GM19455 (cell line): Measurements from ENCODE around the gene KIRREL3.
A peak's percentile ranks its signal among the peaks of the same experiment; 100 is the strongest.

ENCODE experiments used
- ATAC-seq: cut with Tn5 transposase; IDR thresholded peaks from one replicate; pipeline ENCODE4 v1.9.1; 2021; ENCODE audit not compliant: unreplicated experiment

The KIRREL3 gene

DNA sequence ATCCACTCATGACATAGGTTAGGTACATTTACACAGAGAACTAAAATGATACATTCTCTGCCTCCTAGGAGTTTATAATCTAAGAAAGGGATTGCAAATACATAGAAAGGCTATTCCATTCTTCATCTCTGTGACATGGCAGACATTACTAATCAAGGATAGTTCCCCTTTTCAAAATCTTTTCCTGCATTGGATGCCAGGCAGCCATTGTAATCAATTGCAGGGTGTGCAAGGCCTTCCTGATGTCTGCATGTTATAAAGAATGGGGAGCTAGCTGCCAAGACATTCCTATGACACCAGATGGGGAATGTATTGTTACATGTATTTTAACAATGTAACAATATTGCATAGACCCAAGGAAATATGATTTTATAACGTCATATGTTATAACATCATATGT is 82.0 kb downstream of the KIRREL3 start:
- no peak for ATAC-seq

DNA sequence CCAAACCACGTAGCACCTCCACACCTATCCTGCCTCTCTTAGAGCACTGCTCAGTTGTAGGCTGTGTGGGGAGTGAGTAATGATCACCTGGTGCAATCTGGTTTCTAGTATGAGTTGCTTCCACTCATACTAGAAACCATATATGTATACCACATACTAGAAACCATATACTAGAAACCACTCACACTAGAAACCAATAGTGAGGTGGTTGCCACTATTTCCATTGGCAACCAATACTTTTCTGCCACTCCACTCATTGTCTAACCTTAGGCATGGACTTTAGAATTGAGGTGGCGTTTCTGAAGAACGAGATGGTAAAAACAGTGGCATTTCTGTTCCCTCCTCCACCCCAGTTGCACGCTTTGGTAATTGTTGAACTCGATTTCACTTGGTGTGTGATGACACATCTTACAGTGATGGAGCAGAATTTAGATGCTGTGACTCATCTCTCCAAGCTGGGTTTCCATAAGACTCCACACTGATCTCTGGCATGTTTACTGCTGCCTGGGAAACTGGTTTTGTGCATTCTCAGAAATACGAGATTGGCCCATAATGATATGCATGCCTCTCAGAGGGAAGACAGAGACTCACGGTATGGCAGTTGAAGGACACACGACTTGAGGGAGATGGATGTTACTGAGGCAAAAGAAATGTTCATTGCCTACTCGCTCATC is 82.9 kb downstream of the KIRREL3 start:
- peak; percentile 98 for ATAC-seq

DNA sequence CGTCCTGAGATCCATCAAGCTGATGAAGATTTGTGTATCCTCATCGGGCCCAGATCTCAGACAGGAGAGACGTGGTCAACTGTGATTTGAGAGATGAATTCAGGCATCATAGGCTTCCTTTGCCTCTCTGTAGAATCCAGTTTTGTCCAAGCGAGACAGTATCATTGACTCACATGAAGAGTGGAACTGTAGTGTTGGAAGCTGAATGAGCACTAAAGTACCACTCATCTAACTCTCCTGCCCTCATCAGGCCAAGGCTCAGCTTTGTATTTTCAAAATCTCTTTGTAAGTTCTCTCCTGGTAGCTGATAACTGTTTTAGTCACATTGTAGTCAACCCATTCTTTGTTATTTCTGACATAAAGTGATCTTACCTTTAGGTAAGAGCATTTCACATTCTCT is 85.1 kb downstream of the KIRREL3 start:
- no peak for ATAC-seq

- no peak for ATAC-seq
Observed at GRCh38 chr11:126914941-126915340, 85.6 kb downstream of the KIRREL3 start.

DNA sequence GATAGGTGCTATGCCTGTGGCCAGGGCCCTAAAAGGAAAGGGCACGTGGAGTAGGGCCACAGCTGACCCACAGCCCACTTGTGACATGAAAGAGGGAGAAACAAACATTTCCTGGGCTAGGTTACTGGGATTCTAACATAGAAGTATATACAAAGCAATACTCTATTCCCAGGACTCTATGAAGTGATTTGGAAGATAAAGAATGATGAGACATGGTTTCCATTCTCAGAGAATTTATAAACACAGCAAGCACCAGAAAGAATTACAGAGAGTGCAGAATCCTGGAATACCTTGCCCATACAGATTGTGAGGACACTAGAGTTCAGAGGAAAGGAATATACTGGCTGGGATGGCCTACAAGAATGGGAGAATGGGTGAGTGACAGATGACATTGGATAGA is 86.4 kb downstream of the KIRREL3 start:
- ATAC-seq: no peak

DNA sequence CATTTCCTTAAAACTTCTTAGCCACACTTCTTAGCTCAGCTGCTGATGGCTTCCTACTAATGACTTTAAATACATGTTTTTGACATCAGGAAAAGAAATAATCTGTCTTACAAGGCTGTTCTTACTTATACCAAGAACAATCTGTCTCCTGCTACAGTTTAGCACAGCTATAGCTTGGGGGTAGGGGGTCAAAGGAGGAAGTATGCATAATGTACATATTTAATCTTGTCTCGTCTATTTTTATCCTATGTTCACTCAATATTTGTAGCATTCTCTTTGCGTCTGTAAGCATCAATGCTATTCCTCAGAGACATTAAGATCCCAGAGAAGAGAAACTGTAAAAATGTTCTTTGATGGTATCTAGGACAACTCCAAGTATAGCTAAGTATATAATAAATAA is 96.0 kb downstream of the KIRREL3 start:
- no peak for ATAC-seq

- ATAC-seq: no peak
Observed at GRCh38 chr11:126901783-126902182, 98.8 kb downstream of the KIRREL3 start.

GRCh38 chr11:126899961-126900748 is 100.4 kb downstream of the KIRREL3 start:
- no peak for ATAC-seq

- no peak for ATAC-seq
Observed at GRCh38 chr11:126898802-126899201, 101.8 kb downstream of the KIRREL3 start.

- no peak for ATAC-seq
Observed at GRCh38 chr11:126897430-126897829, 103.1 kb downstream of the KIRREL3 start.

DNA sequence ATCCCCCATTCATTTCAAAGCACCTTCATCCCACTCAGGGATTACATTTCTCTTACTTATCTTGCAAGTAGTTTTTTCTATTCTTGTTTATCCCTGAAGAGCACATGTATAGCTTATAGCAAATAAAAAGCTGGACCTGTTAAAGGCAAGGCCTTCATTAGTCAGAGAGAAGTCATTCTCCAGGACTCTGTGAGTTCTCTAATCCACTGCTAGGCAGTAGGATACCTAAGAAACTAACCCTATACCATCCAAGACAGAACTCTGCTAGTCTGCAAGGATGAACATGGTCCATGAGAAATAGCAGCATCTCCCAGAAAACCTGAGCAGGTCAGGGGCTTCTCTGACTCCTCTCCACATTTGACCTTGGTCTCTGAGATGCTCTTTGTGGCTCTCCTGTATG is 104.5 kb downstream of the KIRREL3 start:
- no peak for ATAC-seq

- ATAC-seq: no peak
Observed at GRCh38 chr11:126893796-126894195, 106.8 kb downstream of the KIRREL3 start.

DNA sequence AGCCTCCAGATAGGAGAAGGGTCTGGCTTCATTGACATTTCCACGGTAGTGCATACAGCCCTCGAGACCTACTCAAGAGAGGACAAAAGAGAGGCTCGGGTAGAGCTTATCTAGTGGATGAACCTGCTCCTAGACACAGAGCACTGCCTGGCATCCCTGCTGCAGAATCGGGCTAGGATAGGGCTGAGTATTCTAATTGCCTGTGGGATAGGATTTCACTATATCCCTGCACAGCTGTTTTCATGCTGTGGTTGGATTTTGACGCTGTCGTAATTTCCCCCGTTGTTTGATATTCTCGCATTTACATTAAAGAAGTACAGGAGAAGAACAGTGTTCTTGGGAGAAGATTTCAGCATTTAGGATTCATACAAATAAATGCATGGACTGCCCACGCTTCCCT is 107.8 kb downstream of the KIRREL3 start:
- ATAC-seq: no peak

DNA sequence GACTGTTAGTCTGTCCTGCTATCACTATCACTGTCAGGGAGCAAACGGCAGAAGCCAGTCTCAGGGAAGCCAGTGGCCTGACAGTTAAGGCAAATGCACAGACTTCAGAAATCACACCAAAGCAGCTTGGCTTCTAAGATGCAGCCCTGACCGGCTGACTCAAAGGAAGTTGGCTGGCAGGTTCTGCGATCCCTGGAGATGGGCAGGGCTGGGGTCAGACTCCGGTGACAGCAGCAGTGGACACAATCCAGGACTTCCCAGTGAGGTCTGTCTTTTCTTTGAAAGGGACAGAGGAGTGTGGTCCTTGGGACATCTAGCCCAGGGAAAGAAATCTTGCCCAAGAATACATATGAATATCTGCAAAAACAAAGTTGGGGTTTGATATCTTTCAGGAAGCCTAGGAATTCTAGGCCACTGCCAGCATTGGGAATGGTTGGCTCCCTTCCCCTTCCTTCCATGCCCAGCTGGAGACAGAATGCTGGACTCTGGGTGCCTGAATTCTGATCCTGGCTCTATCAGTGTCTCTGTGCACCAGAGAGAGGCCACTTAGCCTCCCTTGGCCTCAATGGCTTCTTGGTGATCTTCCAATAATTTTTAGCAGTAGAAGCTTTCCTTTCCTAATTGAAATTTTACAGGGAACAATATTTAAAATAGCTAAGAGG is 108.9 kb downstream of the KIRREL3 start:
- ATAC-seq: no peak

GRCh38 chr11:126890561-126890960 is 110.0 kb downstream of the KIRREL3 start:
- ATAC-seq: no peak

- ATAC-seq: no peak
Observed at GRCh38 chr11:126888115-126888712, 112.4 kb downstream of the KIRREL3 start.

DNA sequence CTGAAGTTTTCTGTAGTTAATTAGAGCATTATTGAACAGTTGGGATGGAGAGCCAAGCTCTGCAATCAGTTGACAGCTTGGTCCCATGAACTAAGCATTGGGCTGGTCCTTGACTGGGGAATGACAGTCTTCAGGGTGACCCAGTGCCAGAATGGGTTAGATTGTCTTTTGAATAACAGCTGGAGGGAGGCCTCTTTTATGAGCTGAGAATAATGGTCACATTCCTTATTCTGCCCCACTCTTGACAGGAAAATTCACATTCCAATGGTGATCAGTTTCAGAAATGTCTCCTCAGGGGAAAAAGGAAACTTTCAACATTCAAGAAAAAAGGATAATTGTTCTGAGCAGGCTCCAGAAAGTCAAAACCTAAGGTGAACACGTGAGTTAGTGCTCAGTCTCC is 113.9 kb downstream of the KIRREL3 start:
- ATAC-seq: no peak

DNA sequence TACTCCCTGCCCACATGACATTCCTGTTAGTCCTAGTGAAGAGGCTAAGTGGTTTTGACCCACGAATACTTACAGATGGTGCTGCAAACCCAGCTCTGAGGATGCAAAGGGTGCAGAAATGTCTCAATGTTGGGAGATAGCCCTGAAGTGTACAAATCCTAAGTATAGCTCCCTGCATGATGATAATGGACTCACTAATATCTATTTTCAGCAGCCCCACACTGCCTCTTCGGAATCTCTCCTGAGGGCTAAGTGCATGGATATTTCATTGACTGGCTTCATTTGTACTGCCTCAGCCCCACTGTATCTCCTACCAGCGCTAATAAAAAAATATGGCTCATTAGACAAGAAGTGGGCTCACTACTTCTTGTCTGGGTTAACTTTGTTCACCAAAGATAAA is 114.5 kb downstream of the KIRREL3 start:
- no peak for ATAC-seq

DNA sequence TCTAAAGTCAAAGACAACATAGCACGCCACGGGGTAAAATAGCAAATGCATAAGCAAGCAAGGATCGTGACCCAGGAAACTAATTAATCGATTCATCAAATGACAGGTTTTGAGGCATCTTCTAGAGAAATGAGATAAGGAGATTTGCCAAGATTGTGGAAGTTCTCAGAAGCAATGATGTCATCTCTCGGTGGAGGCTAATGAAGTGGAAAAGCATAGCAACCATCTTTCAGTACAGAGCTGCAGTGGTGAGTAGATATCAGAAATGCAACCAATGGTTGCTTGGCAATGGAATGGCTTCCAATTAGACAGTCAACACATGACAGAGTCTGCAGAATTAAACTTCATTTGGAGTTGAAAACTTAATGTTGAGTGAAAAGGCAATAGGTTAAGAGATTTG is 116.0 kb downstream of the KIRREL3 start:
- ATAC-seq: no peak

DNA sequence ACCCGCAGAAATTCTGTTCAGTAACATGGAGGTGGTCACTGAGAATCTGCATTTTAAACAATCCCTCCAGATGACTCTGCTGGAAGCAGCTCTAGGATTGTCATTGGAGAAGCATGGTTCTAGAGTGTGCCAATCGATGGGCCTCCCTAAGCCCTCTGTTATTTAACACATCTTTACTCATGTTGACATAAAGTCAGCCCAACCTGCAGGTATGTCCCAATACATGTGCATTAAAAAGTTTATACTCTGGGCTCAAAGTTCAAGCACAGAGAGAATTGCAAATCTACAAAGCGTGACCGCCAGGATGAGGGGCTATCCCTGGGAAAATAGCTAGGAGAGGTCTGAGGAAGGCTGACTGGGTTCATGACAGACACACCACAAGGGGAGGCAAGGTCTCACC is 116.4 kb downstream of the KIRREL3 start:
- no peak for ATAC-seq

GRCh38 chr11:126880872-126881271 is 119.7 kb downstream of the KIRREL3 start:
- ATAC-seq: no peak

DNA sequence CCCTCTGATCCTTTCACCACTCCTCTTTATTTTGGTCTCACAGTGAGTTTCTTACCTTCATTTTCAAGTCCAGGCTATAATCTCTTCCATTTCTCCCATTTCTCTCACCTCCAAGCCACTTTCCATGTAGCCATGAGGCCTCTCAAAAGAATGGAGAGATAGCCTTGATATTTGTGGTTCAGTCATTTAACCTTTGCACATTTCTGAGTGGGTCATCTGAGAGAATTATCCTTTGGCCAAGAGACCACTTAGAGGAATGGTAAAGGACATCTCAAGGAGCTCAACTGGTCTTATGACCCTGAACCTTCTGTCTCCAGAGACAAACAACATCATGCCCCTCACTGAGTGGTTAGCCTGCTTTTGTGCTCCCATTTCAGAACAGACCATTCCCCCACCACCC is 121.1 kb downstream of the KIRREL3 start:
- no peak for ATAC-seq
